Upper lobe of left lung (tissue), 4 donors: ENCODE data around the gene SLC25A48.

ENCODE experiments used
- CTCF ChIP-seq, 6 experiments: fragments of 450-650 bp in 4 of 6; fragments of 200-600 bp in 2 of 6; sonication (generic) in 2 of 6; IDR thresholded peaks; one replicate each; pipeline ENCODE4 v1.5.1; 2016 to 2019; ENCODE audit warnings: antibody characterized with exemption in 6 of 6
- POLR2AphosphoS5 ChIP-seq, 2 donors: sonication (generic); formaldehyde crosslinking; IDR thresholded peaks; one replicate each; pipeline ENCODE4 v1.5.1; 2017; ENCODE audit warnings: antibody characterized with exemption in 2 of 2

- TF ChIP-seq CTCF (IDR thresholded peaks at IDR 0.05) (no peak), POLR2AphosphoS5 (IDR thresholded peaks at IDR 0.05) (no peak)
Observed at GRCh38 chr5:135835766-135836165, 1.3 kb downstream of the SLC25A48 start.
